Gastroesophageal sphincter (tissue), 3 donors: ENCODE data around the gene KANSL1L.

ENCODE experiments used
- EP300 ChIP-seq: sonication (generic); formaldehyde crosslinking; IDR thresholded peaks from one replicate; pipeline ENCODE4 v1.6.1; 2017; ENCODE audit warnings: antibody characterized with exemption, mild to moderate bottlenecking
- POLR2A ChIP-seq, 2 donors: fragments of 450-650 bp; IDR thresholded peaks; one replicate each; pipeline ENCODE4 v1.6.1; 2017; ENCODE audit warnings: antibody characterized with exemption in 2 of 2, mild to moderate bottlenecking in 2 of 2, moderate library complexity in 1 of 2
- POLR2AphosphoS5 ChIP-seq: sonication (generic); formaldehyde crosslinking; IDR thresholded peaks from one replicate; pipeline ENCODE4 v1.6.1; 2017; ENCODE audit warnings: antibody characterized with exemption
- TF ChIP-seq, protein P1 (sequence below), 4 experiments: fragments of 200-600 bp in 2 of 4; fragments of 450-650 bp in 2 of 4; sonication (generic) in 1 of 4; IDR thresholded peaks; one replicate each; pipeline ENCODE4 v1.5.1; 2017 to 2019; ENCODE audit warnings: antibody characterized with exemption in 4 of 4, mild to moderate bottlenecking in 2 of 4, moderate library complexity in 2 of 4

DNA sequence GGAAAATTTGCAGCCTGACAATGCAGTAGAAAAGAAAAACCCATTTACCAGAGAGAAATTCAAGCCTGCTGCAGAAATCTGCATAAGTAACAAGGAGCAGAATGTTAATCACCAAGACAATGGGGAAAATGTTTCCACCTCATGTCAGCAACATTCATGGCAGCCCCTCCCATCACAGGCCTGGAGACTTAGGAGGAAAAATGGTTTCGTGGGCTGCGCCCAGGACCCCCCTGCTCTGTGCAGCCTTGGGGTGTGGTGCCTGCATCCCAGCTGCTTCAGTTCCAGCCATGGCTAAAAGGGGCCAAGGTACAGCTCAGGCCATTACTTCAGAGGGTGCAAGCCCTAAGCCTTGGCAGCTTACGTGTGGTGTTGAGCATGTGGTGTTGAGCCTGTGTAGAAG is 115.4 kb downstream of the KANSL1L start:
- TF ChIP-seq POLR2AphosphoS5 (no peak), POLR2A (IDR thresholded peaks at IDR 0.05) (no peak), EP300 (no peak)
- TF ChIP-seq, protein P1, sequence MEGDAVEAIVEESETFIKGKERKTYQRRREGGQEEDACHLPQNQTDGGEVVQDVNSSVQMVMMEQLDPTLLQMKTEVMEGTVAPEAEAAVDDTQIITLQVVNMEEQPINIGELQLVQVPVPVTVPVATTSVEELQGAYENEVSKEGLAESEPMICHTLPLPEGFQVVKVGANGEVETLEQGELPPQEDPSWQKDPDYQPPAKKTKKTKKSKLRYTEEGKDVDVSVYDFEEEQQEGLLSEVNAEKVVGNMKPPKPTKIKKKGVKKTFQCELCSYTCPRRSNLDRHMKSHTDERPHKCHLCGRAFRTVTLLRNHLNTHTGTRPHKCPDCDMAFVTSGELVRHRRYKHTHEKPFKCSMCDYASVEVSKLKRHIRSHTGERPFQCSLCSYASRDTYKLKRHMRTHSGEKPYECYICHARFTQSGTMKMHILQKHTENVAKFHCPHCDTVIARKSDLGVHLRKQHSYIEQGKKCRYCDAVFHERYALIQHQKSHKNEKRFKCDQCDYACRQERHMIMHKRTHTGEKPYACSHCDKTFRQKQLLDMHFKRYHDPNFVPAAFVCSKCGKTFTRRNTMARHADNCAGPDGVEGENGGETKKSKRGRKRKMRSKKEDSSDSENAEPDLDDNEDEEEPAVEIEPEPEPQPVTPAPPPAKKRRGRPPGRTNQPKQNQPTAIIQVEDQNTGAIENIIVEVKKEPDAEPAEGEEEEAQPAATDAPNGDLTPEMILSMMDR (IDR thresholded peaks at IDR 0.05), result no peak
